CD4-positive, alpha-beta T cell treated with Interleukin-4 for 1 hour (primary cell): ENCODE data around the gene DDX11.
"Not testable (repeated sequence)": the region's sequence is repeated elsewhere in the genome, so short reads cannot be mapped to it uniquely, and the experiment has no call there.

Experiments
- DNase-seq, 2 donors: peaks; one replicate each; pipeline ENCODE4 v3.0.0-alpha.2; 2020 to 2022

The DDX11 gene

DNA sequence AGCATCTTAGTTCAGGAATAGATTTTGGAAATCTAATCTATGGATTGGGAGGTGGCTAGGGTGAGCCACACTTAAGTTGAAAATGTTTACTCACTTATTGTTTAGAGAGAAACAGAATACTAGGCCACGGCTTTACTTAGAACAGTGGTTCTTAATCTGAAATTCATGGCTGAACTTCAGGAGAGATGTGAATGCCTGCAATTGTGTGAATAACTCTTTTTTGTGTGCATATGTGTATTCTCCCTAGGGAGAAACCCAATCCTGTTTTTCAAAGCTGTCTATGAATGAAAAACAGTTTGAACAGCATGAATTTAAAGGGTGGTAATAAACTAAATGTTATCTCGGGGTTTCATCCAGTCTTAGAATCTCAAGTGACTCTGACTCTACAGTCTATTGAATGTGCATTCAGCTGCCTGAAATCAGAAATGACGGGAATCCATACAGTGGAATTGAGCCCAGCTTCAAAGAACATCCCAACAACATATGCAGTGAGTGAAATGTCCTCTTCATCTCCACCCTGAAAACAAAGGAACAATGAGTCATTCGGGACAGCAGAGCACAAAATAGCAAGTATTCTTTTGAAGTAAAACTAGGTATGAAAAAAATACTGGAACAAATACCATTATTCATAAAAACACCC is 53.7 kb downstream of the DDX11 start:
- DNase-seq = not testable (repeated sequence)

DNA sequence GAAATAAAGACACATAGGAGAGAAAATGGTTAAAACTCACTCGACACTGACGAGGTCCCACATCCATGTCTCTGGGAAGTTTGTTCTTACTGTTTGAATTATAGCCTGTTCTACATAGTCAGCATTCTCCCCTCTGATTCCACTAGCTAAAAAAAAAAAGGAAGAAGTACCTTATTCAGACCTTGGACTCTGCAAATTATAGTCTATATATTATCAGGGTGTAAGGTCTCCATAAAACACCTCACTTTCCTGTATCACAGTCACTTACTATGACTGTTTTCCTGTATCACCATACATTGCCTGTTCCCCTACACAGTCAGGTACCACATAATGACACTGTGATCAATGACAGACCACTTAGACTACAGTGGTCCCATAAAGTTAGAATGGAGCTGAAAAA is 62.9 kb downstream of the DDX11 start:
- not testable (repeated sequence) for DNase-seq

DNA sequence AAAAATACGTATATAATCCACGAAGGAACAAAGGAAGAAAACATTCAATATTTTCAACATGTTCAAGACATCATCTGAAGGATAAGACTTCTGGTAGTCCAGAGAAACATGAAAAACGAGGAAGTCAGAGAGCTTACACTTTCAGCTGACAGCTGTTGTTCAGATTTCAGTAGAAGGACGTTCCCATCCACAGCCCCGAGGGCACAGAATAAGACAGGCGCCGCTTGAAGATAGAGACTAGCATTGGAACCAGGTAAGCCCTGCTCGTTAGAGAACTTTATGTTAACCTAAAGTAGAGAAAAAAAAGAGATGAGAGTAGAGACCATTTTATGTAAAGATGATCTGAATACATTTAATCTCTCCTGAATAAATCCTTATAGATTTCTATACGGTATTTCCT is 71.1 kb downstream of the DDX11 start:
- DNase-seq = not testable (repeated sequence)

DNA sequence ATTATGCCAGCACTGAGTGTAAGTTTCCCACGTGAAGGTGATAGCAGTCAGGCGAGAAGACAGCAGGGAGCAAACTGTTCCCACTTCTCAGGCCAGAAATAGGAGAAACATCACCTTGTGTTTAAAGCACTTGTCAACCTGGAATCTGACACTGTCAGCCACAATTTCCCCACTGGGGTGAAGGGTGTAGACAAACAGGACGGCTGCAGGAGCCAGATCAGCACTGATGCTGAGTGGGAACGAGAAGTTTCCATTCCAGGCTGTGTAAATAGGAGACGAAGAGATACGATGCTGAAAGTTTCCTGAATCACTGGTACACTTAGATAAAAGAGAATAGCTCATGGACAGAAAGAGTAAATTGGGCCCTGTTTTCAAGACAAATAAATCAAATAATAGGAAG is 71.6 kb downstream of the DDX11 start:
- DNase-seq = not testable (repeated sequence)

DNA sequence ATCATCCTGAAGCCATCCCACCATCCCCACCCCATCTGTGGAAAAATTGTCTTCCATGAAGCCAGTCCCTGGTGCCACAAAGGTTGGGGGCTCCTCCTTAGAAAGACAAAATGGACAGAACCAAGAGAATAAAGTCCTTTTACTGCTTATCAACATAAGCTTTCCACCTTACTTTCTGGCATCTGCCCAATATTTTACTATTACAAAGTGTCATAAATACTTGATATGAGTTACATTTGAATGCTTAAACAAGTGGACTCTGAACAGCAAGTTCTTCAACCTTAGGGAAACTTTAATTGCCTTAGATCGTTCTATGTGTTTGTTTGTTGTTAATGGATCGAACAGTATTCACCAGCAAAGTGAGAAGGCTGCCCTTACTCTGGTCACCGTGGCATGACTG is 73.8 kb downstream of the DDX11 start:
- DNase-seq = not testable (repeated sequence)

DNA sequence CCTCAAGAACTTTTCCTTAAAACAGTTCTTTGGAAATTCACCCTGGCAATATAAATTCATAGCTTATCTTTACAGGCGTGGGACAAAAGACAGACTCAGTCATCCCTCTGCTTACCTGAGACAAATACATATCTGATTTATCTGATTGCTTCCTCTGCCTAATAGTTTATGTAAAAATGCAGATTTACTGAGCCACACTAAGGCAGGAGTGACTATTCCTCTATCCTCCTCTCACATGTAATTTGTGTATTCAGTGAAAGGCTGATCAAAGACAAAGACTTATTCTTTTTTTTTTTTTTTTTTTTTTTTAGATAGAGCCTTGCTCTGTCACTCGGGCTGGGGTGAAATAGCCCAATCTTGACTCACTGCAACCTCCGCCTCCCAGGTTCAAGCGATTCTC is 77.1 kb downstream of the DDX11 start:
- DNase-seq = not testable (repeated sequence)
